DND-41 (cell line): ENCODE data around the gene PCDHGA11.

Experiments used
- CTCF ChIP-seq: IDR thresholded peaks from 2 replicates; pipeline ENCODE4 v1.5.1; 2012; ENCODE audit warnings: borderline replicate concordance, low read length, moderate library complexity, mild to moderate bottlenecking; ENCODE audit not compliant: poor library complexity, severe bottlenecking; ENCODE audit errors: extremely low read depth
- EZH2 ChIP-seq: IDR thresholded peaks from 3 replicates; pipeline ENCODE4 v1.6.1; 2012; ENCODE audit warnings: borderline replicate concordance, low read depth, mild to moderate bottlenecking, moderate library complexity, low read length, inconsistent platforms; ENCODE audit not compliant: severe bottlenecking

- no peak for TF ChIP-seq EZH2
- TF ChIP-seq CTCF: no peak
These were observed 19.5 kb downstream of the PCDHGA11 start for GRCh38 chr5:141440341-141440740.
